ENCODE data around the gene HDAC2.
"Not testable (repeated sequence)": the region's sequence is repeated elsewhere in the genome, so short reads cannot be mapped to it uniquely, and the experiment has no call there.

The HDAC2 gene

GRCh38 chr6:113970805-113971676 is at the start of gene HDAC2:
TSS of gene HDAC2 (minus strand) at chr6:113971148. CDS start at chr6:113970908, 240 bp downstream.
- DNase-seq (ENCODE audit: low spot score) = peak; percentile 81

GRCh38 chr6:114020196-114020595 is 49.2 kb upstream of the HDAC2 start:
- no peak for DNase-seq (ENCODE audit: low spot score)

- DNase-seq (ENCODE audit: low spot score) = not testable (repeated sequence)
Observed at GRCh38 chr6:114017146-114017545, 46.2 kb upstream of the HDAC2 start.

DNA sequence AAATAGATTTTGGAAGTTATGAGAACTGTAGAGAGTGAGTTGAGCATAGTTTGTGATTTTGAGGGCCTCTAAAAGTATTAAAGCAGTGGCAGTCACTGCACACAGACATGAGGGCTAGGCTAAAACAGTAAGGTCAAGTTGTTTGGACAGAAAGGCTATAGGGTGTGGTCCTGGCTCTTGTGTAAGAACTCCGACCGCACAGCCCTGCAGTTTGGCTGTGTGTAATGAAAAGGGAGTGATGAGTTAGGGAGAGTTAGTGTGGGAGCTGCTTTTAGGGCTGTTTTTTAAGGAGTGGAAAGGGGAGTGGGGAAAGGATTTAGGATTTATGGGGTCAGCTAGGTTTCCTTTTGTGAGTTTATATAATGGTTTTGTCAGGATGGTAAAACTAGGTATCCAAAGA is 43.2 kb upstream of the HDAC2 start:
- DNase-seq (ENCODE audit: low spot score) = not testable (repeated sequence)

DNA sequence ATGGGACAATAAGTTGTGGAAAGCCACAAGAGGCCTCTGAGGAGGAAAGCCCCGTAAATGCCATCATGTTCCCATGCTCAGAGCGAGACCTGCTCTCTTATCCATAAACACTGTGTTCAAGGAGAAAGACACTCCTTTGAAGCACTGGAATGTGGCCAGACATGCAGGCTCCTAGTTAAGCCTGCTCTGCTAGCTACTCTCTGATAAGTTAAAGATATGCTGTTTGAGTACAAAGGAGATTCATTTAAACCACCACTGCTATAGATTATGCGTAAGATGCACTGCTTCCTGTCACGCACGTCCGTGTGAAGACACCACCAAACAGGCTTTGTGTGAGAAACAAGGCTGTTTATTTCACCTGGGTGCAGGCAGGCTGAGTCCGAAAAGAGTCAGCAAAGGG is 40.5 kb upstream of the HDAC2 start:
- DNase-seq (ENCODE audit: low spot score) = not testable (repeated sequence)

- DNase-seq (ENCODE audit: low spot score) = no peak
Observed at GRCh38 chr6:114010540-114010939, 39.6 kb upstream of the HDAC2 start.

GRCh38 chr6:114009192-114009591 is 38.2 kb upstream of the HDAC2 start:
- DNase-seq (ENCODE audit: low spot score) = no peak

GRCh38 chr6:114008331-114008730 is 37.4 kb upstream of the HDAC2 start:
- no peak for DNase-seq (ENCODE audit: low spot score)

DNA sequence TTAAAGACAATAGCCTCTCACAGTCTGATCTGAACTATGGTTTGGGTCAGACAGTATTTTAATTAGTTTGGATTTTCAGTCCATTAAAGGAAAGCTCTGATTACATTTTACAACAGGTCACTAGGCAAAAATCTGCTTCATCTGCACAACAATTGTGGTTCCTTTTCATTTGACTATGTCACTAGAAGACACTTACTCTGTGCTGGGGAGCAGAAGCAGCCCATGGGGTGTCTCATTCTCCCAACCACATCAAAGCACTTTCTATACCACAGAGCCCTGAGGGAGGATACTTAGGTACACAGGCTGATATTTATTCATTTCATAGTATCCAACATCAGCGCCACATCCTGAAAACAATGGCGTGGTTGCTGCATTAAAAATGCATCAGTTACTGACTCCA is 36.6 kb upstream of the HDAC2 start:
- no peak for DNase-seq (ENCODE audit: low spot score)

- no peak for DNase-seq (ENCODE audit: low spot score)
Observed at GRCh38 chr6:114001354-114001753, 30.4 kb upstream of the HDAC2 start.

DNA sequence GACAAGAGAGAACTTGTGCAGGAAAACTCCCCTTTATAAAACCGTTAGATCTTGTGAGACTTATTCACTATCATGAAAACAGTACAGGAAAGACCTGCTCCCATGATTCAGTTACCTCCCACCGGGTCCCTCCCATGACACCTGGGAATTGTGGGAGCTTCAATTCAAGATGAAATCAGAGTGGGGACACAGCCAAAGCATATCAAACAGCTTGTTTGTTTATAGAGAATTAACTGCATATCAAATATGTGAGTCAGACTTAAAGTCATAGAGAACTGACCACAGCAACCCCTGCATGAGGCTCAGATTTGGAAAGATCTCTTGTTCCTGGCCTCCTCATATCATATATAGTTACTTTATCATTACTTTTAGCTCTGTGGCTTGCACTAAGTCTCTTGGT is 29.1 kb upstream of the HDAC2 start:
- no peak for DNase-seq (ENCODE audit: low spot score)

GRCh38 chr6:113999284-113999683 is 28.3 kb upstream of the HDAC2 start:
- DNase-seq (ENCODE audit: low spot score) = no peak

- DNase-seq (ENCODE audit: low spot score) = no peak
Observed at GRCh38 chr6:113998811-113999210, 27.9 kb upstream of the HDAC2 start.

- peak; percentile 90 for DNase-seq (ENCODE audit: low spot score)
Observed at GRCh38 chr6:113997116-113997515, 26.2 kb upstream of the HDAC2 start.

- DNase-seq (ENCODE audit: low spot score) = peak; percentile 94
Observed at GRCh38 chr6:113995634-113996033, 24.7 kb upstream of the HDAC2 start.

GRCh38 chr6:113994934-113995342 is 24.0 kb upstream of the HDAC2 start:
- peak; percentile 94 for DNase-seq (ENCODE audit: low spot score)

- DNase-seq (ENCODE audit: low spot score) = no peak
Observed at GRCh38 chr6:113989675-113990074, 18.7 kb upstream of the HDAC2 start.

DNA sequence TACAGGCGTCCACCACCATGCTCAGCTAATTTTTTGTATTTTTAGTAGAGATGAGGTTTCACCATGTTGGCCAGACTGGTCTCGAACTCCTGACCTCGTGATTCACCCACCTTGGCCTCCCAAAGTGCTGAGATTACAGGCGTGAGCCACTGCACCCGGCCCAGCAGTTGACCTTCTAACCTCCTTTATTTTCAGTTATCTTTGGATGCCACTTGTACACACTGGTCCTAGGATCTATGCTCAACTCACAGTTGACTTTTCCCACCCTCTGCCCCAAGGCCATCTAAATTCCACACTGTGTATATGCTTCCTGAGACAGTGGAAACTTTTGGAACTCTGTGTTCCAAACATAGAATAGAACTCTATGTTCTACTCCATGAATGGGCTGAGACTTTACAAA is 11.7 kb upstream of the HDAC2 start:
- DNase-seq (ENCODE audit: low spot score) = not testable (repeated sequence)

GRCh38 chr6:113982055-113982550 is 11.2 kb upstream of the HDAC2 start:
- no peak for DNase-seq (ENCODE audit: low spot score)

DNA sequence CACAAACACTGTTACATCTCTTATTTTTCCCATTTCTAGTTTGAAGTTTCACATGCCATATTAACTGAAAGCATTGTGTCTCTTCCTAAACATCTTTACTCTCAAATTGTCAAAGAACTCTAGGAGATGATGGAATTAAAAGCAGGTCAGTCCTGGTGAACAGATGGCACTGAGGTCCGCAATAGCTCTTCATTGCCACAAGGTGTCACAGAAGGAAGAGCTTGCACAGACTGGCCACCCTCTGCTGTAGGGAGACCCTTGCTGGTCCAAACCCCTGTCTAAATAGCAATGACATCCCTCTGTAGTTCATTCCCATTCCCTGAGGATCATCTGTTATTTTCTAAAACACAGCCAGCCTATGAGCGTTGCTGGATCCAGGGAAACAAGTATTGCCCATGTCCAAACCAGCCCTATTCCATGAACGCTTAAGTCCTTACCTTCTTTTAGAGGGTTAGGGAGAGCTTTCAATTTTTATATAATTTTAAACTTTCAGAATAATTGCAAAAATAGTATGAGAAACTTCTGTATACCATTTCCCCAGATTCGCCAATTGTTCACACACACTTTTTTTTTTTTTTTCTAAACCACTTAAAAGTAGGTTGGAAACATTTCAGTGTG is 10.1 kb upstream of the HDAC2 start:
- peak; percentile 19 for DNase-seq (ENCODE audit: low spot score)

DNA sequence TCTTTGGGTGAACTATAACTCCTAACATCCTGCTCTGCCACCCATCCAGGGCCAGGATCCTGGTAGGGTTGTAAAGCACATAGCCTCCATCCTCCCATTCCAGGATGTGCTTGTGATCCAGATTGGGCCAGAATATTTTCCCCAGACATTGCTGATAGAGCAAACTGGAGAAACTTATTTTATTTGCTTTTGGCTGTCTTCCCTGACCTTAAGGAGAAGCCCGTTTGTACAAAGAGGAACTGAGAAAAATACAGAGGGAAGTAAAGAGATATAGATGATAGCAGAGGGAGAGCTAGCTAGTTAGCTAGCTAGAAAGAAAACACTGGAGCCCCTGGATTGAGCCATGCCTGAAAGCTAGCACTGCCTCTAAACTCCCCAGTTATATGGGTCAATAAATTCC is 9.0 kb upstream of the HDAC2 start:
- no peak for DNase-seq (ENCODE audit: low spot score)

DNA sequence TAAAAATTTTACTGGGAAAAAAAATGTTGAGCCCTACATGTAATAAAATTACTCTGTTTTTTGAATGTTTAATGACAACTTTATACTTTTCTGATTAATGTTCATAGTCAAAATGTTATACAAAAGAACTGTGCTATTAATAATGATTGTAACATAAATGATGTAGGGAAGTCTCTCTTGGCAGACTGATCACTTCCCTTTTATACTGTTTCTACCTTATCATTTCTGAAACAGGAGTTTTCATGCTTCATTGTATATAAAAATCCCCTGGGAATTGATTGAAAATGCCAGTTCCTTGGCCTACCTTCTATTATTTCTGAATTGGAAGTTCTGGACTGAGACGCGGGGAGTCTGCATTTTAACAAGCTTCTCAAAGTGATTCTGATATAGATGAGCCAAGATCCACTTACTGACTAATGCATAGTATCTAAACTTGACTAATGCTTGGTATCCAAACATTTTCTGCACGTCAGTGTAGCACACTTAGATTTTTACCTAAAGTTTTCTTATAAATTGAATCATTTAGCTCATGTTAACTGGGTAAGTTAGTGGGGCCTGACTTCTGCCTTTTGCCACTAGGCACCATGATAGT is 7.2 kb upstream of the HDAC2 start:
- no peak for DNase-seq (ENCODE audit: low spot score)

DNA sequence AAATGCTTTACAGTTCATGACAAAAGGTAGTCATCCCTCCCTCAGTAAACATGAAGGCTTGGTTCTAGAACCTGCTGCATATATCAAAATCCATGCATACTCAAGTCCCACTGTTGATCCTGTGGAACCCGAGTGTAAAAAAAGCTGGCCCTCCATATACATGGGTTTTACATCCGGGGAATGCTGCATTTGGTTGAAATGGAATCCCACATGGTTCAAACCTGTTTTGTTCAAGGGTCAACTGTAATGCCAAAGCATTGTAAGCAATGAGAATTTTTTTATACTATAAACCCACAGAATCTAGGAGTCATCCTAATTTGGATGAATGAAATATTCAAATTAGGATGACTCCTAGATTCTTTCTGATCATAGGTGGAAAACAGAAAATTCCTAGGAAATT is 5.9 kb upstream of the HDAC2 start:
- DNase-seq (ENCODE audit: low spot score) = no peak

All from kidney capillary endothelial cell (primary cell).